Caco-2 (cell line): ENCODE data around the gene CCDC188. TPM values are rescaled to one million over a fixed set of nuclear protein-coding genes. Genes with fewer than 3 reads are reported as not detected.

Experiments used
- BruUV-seq: library from RNA; stranded (reverse); fragments of 400-500 nt; replicated peaks from 2 replicates; lab custom pipeline; 2021; lab: Mats Ljungman, UMichigan
- CTCF ChIA-PET: fragments of 300-600 bp; sonication (Branson Sonifier 250); formaldehyde crosslinking; loops from one replicate; lab custom pipeline; 2022; ENCODE audit warnings: antibody characterized with exemption; lab: Charles Lee
- POLR2A ChIA-PET: fragments of 300-600 bp; sonication (Branson Sonifier 250); formaldehyde crosslinking; loops from one replicate; lab custom pipeline; 2022; ENCODE audit warnings: antibody characterized with exemption; lab: Charles Lee
- DNase-seq, 2 experiments: peaks; one replicate each; pipeline versions ENCODE4 v3.0.0 to v3.0.0-alpha.2; 2020 to 2022
- H3K27me3 ChIP-seq: replicated peaks from 2 replicates; pipeline ENCODE4 v1.6.0; 2011; ENCODE audit warnings: low read length; ENCODE audit not compliant: control insufficient read depth, insufficient read depth
- H3K36me3 ChIP-seq: 2 replicates; pipeline ENCODE4 v1.5.1; 2011; ENCODE audit warnings: low read length; ENCODE audit not compliant: control insufficient read depth, insufficient read depth
- H3K4me1 ChIP-seq: fragments of 250-450 bp; sonication (Bioruptor Pico); 2 replicates; pipeline ENCODE4 v1.5.1; 2020; ENCODE audit warnings: mild to moderate bottlenecking
- H3K4me3 ChIP-seq: 2 replicates; pipeline ENCODE4 v1.5.1; 2011; ENCODE audit warnings: low read depth, mild to moderate bottlenecking, control low read depth, low read length
- H3K9me3 ChIP-seq: fragments of 250-450 bp; sonication (Bioruptor Pico); 2 replicates; pipeline ENCODE4 v1.5.1; 2020; ENCODE audit warnings: mild to moderate bottlenecking, moderate library complexity
- H3K27ac Mint-ChIP-seq: one replicate; pipeline ENCODE4 v1.8.0; 2022; ENCODE audit warnings: mixed read lengths; ENCODE audit not compliant: unreplicated experiment
- H3K27me3 Mint-ChIP-seq: one replicate; pipeline ENCODE4 v1.8.0; 2022; ENCODE audit warnings: mixed read lengths; ENCODE audit not compliant: insufficient read depth, unreplicated experiment
- H3K36me3 Mint-ChIP-seq: one replicate; pipeline ENCODE4 v1.8.0; 2022; ENCODE audit warnings: mild to moderate bottlenecking, mixed read lengths; ENCODE audit not compliant: insufficient read depth, unreplicated experiment
- H3K4me1 Mint-ChIP-seq: one replicate; pipeline ENCODE4 v1.8.0; 2022; ENCODE audit warnings: low read depth, mixed read lengths; ENCODE audit not compliant: unreplicated experiment
- H3K4me3 Mint-ChIP-seq: one replicate; pipeline ENCODE4 v1.8.0; 2022; ENCODE audit warnings: mild to moderate bottlenecking, moderate library complexity, mixed read lengths; ENCODE audit not compliant: unreplicated experiment
- H3K9me3 Mint-ChIP-seq: one replicate; pipeline ENCODE4 v1.8.0; 2022; ENCODE audit warnings: mixed read lengths; ENCODE audit not compliant: unreplicated experiment
- intact Hi-C: fragments of 100-400 bp; cut with micrococcal nuclease; formaldehyde crosslinking; loops from one replicate; pipeline ENCODE4 v1.10.0; 2022; ENCODE audit not compliant: unreplicated experiment
- total RNA-seq: library from RNA; stranded (reverse); gene quantifications from 2 replicates; pipeline ENCODE4 v1.2.3, GENCODE V29; 2022
- TF ChIP-seq, protein P1 (sequence below), 2 experiments: fragments of 200-600 bp in 1 of 2; IDR thresholded peaks; 1 replicate in 1 of 2; 2 replicates in 1 of 2; pipeline versions ENCODE4 v1.5.1 to v1.8.0; 2011 to 2022; ENCODE audit warnings: antibody characterized with exemption in 1 of 2, control low read depth in 1 of 2, inconsistent platforms in 1 of 2, low read depth in 1 of 2, low read length in 1 of 2, mild to moderate bottlenecking in 1 of 2, moderate library complexity in 1 of 2; ENCODE audit not compliant: insufficient read depth in 1 of 2, severe bottlenecking in 1 of 2, unreplicated experiment in 1 of 2

The CCDC188 gene
- total RNA-seq, 1 experiment from 2014 or later, result not detected

DNA sequence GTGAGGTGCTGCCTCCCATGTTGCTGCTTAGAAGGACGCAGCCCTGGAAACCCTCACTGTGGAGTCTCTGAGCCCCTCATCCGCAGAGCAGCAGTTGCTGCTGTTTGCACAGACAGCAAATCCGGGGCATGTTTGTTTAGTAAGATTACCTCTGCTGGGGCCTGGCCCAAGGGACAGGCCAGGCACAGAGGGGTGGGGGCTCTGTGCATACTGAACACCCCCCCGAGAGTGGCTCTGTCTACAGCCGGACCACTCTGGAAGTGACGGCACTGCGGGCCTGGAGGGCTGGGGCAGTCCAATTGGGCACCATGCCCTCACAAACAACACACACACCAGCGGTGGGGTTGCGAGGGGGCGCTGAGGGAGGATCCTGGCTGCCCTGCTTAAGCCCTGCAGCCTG, 22.9 kb upstream of the CCDC188 start:
- H3K27me3 Mint-ChIP-seq, result no peaks in the 10 kb centered on the region
- no peak overlapping the region for H3K4me3 Mint-ChIP-seq
- no peak overlapping the region for H3K27ac Mint-ChIP-seq
- ChIA-PET CTCF (no interaction called here), POLR2A (no interaction called here)
- no peaks in the 10 kb centered on the region for H3K9me3 Mint-ChIP-seq
- H3K36me3 Mint-ChIP-seq, result no peaks in the 10 kb centered on the region
- H3K36me3 ChIP-seq, result no peaks in the 10 kb centered on the region
- no peak overlapping the region for H3K4me3 ChIP-seq
- TF ChIP-seq, protein P1, sequence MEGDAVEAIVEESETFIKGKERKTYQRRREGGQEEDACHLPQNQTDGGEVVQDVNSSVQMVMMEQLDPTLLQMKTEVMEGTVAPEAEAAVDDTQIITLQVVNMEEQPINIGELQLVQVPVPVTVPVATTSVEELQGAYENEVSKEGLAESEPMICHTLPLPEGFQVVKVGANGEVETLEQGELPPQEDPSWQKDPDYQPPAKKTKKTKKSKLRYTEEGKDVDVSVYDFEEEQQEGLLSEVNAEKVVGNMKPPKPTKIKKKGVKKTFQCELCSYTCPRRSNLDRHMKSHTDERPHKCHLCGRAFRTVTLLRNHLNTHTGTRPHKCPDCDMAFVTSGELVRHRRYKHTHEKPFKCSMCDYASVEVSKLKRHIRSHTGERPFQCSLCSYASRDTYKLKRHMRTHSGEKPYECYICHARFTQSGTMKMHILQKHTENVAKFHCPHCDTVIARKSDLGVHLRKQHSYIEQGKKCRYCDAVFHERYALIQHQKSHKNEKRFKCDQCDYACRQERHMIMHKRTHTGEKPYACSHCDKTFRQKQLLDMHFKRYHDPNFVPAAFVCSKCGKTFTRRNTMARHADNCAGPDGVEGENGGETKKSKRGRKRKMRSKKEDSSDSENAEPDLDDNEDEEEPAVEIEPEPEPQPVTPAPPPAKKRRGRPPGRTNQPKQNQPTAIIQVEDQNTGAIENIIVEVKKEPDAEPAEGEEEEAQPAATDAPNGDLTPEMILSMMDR (IDR thresholded peaks at IDR 0.05; ENCODE audit: insufficient read depth in 1 of 2, low read depth in 1 of 2, low read length in 1 of 2, severe bottlenecking in 1 of 2, unreplicated experiment in 1 of 2), result no peak
- intact Hi-C loops, result no loop called here
- H3K27me3 ChIP-seq, result no peaks in the 10 kb centered on the region
- BruUV-seq, result no TSS peak
- no peaks in the 10 kb centered on the region for H3K9me3 ChIP-seq
- H3K4me1 Mint-ChIP-seq, result no peaks in the 10 kb centered on the region
- peaks cover 7% of the 10 kb centered on the region for H3K4me1 ChIP-seq
- DNase-seq, result no peak

DNA sequence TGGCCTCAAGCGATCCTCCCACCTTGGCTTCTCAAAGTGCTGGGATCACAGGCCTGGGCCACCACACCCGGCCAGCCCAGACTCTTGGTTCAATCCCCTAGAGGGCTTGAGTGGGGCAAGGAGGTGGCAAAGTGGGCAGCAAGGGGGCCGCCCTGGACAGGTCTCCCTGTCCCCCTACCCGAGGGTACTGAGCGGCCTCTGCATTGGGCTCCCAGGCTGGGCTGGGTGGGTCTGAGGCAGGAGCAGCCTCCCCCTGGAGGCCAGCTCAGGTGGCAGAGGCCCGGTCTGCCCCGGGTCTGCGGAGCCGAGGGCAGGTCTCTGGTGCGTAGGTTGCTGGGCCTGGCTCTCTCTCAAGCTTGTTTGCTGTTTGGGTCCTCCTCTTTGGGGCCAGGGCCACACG, 22.4 kb upstream of the CCDC188 start:
- intact Hi-C loops, result no loop called here
- H3K36me3 ChIP-seq, result no peaks in the 10 kb centered on the region
- ChIA-PET POLR2A (no interaction called here), CTCF (no interaction called here)
- H3K4me3 ChIP-seq, result no peak overlapping the region
- Mint-ChIP-seq H3K9me3 (no peaks in the 10 kb centered on the region), H3K27me3 (no peaks in the 10 kb centered on the region), H3K27ac (no peak overlapping the region), H3K36me3 (no peaks in the 10 kb centered on the region), H3K4me3 (no peak overlapping the region), H3K4me1 (no peaks in the 10 kb centered on the region)
- no peaks in the 10 kb centered on the region for H3K27me3 ChIP-seq
- BruUV-seq, result no TSS peak
- H3K9me3 ChIP-seq, result no peaks in the 10 kb centered on the region
- peaks cover 7% of the 10 kb centered on the region for H3K4me1 ChIP-seq
- DNase-seq, result no peak
- TF ChIP-seq, protein P1 (IDR thresholded peaks at IDR 0.05; ENCODE audit: insufficient read depth in 1 of 2, low read depth in 1 of 2, low read length in 1 of 2, severe bottlenecking in 1 of 2, unreplicated experiment in 1 of 2), result no peak

DNA sequence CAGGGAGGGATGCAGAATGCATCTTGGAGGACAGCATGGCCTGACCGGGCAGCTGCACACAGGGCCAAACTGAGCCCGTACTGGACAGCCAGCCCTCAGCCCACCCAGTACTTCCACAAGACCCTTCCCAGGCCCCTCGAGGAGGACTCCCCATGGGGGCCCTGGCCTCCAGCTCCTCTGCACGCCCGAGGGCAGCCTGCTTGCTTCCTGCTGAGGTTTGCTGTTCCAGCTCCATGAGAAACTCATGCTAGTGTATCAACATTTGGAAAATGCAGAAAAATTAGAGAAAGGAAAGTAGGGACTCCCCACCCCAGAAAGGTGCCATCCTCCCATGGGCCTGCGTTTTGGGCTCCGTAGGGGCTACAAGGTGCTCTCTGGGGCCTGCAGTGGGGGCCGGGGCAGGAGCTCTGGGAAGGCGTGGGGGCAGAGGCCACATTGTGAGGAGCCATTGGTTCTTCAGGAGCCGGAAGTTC, 21.3 kb upstream of the CCDC188 start:
- intact Hi-C loops, result no loop called here
- no peak overlapping the region for H3K27ac Mint-ChIP-seq
- TF ChIP-seq, protein P1 (IDR thresholded peaks at IDR 0.05; ENCODE audit: insufficient read depth in 1 of 2, low read depth in 1 of 2, low read length in 1 of 2, severe bottlenecking in 1 of 2, unreplicated experiment in 1 of 2), result no peak
- Histone ChIP-seq H3K36me3 (no peaks in the 10 kb centered on the region), H3K27me3 (no peaks in the 10 kb centered on the region), H3K4me3 (no peak overlapping the region), H3K4me1 (peaks cover 7% of the 10 kb centered on the region), H3K9me3 (no peaks in the 10 kb centered on the region)
- H3K27me3 Mint-ChIP-seq, result no peaks in the 10 kb centered on the region
- H3K4me1 Mint-ChIP-seq, result no peaks in the 10 kb centered on the region
- no peaks in the 10 kb centered on the region for H3K9me3 Mint-ChIP-seq
- no TSS peak for BruUV-seq
- no peaks in the 10 kb centered on the region for H3K36me3 Mint-ChIP-seq
- no peak for DNase-seq
- CTCF ChIA-PET, result interaction anchor here (0.6 kb wide), 1 partner anchor 37 kb away, joined by 3 read pairs; no protein-coding TSS in a partner anchor
- no peak overlapping the region for H3K4me3 Mint-ChIP-seq
- POLR2A ChIA-PET, result no interaction called here
